Upper lobe of left lung (tissue), 4 donors: ENCODE data around the gene RGS17.

Source experiments
- EP300 ChIP-seq, 4 donors: sonication (generic); formaldehyde crosslinking; IDR thresholded peaks; one replicate each; pipeline ENCODE4 v1.5.1; 2017; ENCODE audit warnings: antibody characterized with exemption in 4 of 4, control low read depth in 2 of 4
- TF ChIP-seq, protein P1 (sequence below), 6 experiments: fragments of 450-650 bp in 4 of 6; fragments of 200-600 bp in 2 of 6; sonication (generic) in 2 of 6; IDR thresholded peaks; one replicate each; pipeline ENCODE4 v1.5.1; 2016 to 2019; ENCODE audit warnings: antibody characterized with exemption in 6 of 6

DNA sequence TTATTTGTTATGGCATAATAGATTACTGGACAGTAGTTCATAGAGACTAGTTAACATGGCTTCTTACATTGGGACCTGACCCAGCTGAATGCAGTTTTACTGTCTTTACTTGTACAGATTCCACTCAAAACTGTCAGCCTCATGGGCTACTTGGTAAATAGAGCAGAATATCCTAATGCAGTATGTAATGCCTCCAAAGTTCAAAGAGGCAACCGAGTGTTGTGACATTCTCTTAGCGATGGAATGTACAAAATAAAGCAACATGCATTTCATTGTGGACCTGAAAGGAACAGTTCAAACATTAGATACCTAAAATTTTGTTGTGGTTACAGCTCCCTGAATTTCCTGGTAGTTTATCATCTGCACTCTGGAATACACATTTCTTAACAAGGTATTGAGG, 29.1 kb upstream of the RGS17 start:
- TF ChIP-seq EP300 (IDR thresholded peaks at IDR 0.05) = no peak
- TF ChIP-seq, protein P1, sequence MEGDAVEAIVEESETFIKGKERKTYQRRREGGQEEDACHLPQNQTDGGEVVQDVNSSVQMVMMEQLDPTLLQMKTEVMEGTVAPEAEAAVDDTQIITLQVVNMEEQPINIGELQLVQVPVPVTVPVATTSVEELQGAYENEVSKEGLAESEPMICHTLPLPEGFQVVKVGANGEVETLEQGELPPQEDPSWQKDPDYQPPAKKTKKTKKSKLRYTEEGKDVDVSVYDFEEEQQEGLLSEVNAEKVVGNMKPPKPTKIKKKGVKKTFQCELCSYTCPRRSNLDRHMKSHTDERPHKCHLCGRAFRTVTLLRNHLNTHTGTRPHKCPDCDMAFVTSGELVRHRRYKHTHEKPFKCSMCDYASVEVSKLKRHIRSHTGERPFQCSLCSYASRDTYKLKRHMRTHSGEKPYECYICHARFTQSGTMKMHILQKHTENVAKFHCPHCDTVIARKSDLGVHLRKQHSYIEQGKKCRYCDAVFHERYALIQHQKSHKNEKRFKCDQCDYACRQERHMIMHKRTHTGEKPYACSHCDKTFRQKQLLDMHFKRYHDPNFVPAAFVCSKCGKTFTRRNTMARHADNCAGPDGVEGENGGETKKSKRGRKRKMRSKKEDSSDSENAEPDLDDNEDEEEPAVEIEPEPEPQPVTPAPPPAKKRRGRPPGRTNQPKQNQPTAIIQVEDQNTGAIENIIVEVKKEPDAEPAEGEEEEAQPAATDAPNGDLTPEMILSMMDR (IDR thresholded peaks at IDR 0.05) = no peak
